ENCODE data around the gene ZMAT3.
"Not testable (repeated sequence)": the region's sequence is repeated elsewhere in the genome, so short reads cannot be mapped to it uniquely, and the experiment has no call there.

Gene ZMAT3

GRCh38 chr3:179036226-179036625 lies 35.4 kb downstream of the ZMAT3 start:
- no peak for DNase-seq (ENCODE audit: low read depth in 2 of 2)
- no peak overlapping the region for H3K4me3 ChIP-seq (replicated peaks in 1 of 2; ENCODE audit: low read depth in 2 of 2, low read length in 2 of 2)
- TF ChIP-seq, protein P1, sequence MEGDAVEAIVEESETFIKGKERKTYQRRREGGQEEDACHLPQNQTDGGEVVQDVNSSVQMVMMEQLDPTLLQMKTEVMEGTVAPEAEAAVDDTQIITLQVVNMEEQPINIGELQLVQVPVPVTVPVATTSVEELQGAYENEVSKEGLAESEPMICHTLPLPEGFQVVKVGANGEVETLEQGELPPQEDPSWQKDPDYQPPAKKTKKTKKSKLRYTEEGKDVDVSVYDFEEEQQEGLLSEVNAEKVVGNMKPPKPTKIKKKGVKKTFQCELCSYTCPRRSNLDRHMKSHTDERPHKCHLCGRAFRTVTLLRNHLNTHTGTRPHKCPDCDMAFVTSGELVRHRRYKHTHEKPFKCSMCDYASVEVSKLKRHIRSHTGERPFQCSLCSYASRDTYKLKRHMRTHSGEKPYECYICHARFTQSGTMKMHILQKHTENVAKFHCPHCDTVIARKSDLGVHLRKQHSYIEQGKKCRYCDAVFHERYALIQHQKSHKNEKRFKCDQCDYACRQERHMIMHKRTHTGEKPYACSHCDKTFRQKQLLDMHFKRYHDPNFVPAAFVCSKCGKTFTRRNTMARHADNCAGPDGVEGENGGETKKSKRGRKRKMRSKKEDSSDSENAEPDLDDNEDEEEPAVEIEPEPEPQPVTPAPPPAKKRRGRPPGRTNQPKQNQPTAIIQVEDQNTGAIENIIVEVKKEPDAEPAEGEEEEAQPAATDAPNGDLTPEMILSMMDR (IDR thresholded peaks at IDR 0.05; ENCODE audit: low read depth, low read length): no peak

GRCh38 chr3:179035232-179035631 lies 36.4 kb downstream of the ZMAT3 start:
- no peak overlapping the region for H3K4me3 ChIP-seq (replicated peaks in 1 of 2; ENCODE audit: low read depth in 2 of 2, low read length in 2 of 2)
- TF ChIP-seq, protein P1 (IDR thresholded peaks at IDR 0.05; ENCODE audit: low read depth, low read length): no peak
- DNase-seq (ENCODE audit: low read depth in 2 of 2): no peak

DNA sequence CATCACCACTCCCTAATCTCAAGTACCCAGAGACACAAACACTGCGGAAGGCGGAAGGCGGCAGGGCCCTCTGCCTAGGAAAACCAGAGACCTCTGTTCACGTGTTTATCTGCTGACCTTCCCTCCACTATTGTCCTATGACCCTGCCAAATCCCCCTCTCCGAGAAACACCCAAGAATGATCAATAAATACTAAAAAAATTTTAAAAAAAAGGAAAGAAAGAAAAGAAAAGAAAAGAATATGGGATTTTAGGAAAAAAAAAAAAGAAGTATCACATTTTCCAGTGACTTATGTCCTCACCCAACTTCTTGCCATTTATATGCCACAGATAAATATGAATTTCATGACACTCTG lies 38.3 kb downstream of the ZMAT3 start:
- H3K4me3 ChIP-seq (replicated peaks in 1 of 2; ENCODE audit: low read depth in 2 of 2, low read length in 2 of 2); DNase-seq (ENCODE audit: low read depth in 2 of 2): not testable (repeated sequence)

DNA sequence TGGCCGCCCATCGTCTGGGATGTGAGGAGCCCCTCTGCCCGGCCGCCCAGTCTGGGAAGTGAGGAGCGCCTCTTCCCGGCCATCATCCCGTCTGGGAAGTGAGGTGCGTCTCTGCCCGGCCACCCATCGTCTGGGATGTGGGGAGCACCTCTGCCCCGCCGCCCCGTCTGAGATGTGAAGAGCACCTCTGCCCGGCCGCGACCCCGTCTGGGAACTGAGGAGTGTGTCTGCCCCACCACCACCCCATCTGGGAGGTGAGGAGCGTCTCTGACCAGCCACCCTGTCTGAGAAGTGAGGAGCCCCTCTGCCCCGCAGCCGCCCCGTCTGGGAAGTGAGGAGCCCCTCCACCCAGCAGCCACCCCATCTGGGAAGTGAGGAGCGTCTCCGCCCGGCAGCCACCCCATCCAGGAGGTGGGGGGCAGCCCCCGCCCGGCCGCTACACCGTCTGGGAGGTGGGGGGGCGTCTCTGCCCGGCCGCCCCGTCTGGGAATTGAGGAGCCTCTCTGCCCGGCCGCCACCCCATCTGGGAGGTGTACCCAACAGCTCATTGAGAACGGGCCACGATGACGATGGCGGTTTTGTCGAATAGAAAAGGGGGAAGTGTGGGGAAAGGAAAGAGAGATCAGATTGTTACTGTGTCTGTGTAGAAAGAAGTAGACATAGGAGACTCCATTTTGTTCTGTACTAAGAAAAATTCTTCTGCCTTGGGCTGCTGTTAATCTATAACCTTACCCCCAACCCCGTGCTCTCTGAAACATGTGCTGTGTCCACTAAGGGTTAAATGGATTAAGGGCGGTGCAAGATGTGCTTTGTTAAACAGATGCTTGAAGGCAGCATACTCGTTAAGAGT lies 38.9 kb downstream of the ZMAT3 start:
- not testable (repeated sequence) for DNase-seq (ENCODE audit: low read depth in 2 of 2); H3K4me3 ChIP-seq (replicated peaks in 1 of 2; ENCODE audit: low read depth in 2 of 2, low read length in 2 of 2)

- TF ChIP-seq, protein P1 (IDR thresholded peaks at IDR 0.05; ENCODE audit: low read depth, low read length): no peak
- no peak overlapping the region for H3K4me3 ChIP-seq (replicated peaks in 1 of 2; ENCODE audit: low read depth in 2 of 2, low read length in 2 of 2)
- DNase-seq (ENCODE audit: low read depth in 2 of 2): no peak
Observed at GRCh38 chr3:179029096-179029495, 42.5 kb downstream of the ZMAT3 start.

- TF ChIP-seq, protein P1 (IDR thresholded peaks at IDR 0.05; ENCODE audit: low read depth, low read length): no peak
- no peak overlapping the region for H3K4me3 ChIP-seq (replicated peaks in 1 of 2; ENCODE audit: low read depth in 2 of 2, low read length in 2 of 2)
- DNase-seq (ENCODE audit: low read depth in 2 of 2): peak in 1 of 2 donors; percentile 26
Observed at GRCh38 chr3:179028408-179028807, 43.2 kb downstream of the ZMAT3 start.

GRCh38 chr3:179027326-179027900 lies 44.2 kb downstream of the ZMAT3 start:
- DNase-seq (ENCODE audit: low read depth in 2 of 2): peak; percentile 58 to 84
- TF ChIP-seq, protein P1 (IDR thresholded peaks at IDR 0.05; ENCODE audit: low read depth, low read length): no peak
- H3K4me3 ChIP-seq (replicated peaks in 1 of 2; ENCODE audit: low read depth in 2 of 2, low read length in 2 of 2): no peak overlapping the region

DNA sequence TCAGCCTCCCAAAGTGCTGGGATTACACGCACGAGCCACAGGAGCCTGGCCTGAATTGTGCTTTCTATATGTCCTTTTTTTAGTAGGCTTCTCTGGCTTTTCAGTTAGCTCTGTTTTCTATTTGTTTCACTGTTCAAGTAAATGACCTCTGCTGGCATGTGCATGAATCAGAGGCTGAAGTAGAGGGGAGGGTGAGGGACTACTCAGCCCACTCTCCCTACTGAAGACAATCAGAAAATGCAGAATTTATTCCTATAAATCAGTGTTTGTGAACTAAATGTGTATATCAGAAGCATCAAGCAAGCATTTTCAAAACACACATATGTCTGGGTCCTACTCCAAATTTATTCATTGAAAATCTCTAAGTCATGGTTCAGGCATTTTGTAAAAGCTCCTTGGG lies 45.0 kb downstream of the ZMAT3 start:
- H3K4me3 ChIP-seq (replicated peaks in 1 of 2; ENCODE audit: low read depth in 2 of 2, low read length in 2 of 2): no peak overlapping the region
- TF ChIP-seq, protein P1 (IDR thresholded peaks at IDR 0.05; ENCODE audit: low read depth, low read length): no peak
- peak; percentile 46 to 68 for DNase-seq (ENCODE audit: low read depth in 2 of 2)

Measured in cardiac fibroblast (primary cell).